Activated CD4-positive, alpha-beta T cell treated with anti-CD3 and anti-CD28 coated beads, Interleukin-2, amount 10 ng/mL, durations not matched to agents 24 days and 14 days (primary cell): ENCODE results near the gene EXOC3L1. TPM values are rescaled to one million over a fixed set of nuclear protein-coding genes. Genes with fewer than 3 reads are reported as not detected.

Experiments
- DNase-seq: peaks from one replicate; pipeline ENCODE4 v3.0.0; 2022
- H3K27ac Mint-ChIP-seq: one replicate; pipeline ENCODE4 v1.8.0; 2022; ENCODE audit warnings: mild to moderate bottlenecking, mixed read lengths
- H3K27me3 Mint-ChIP-seq: one replicate; pipeline ENCODE4 v1.8.0; 2022; ENCODE audit warnings: mixed read lengths
- H3K36me3 Mint-ChIP-seq: one replicate; pipeline ENCODE4 v1.8.0; 2022; ENCODE audit warnings: low read depth, mild to moderate bottlenecking, mixed read lengths
- H3K4me1 Mint-ChIP-seq: one replicate; pipeline ENCODE4 v1.8.0; 2021; ENCODE audit warnings: mixed read lengths
- H3K4me3 Mint-ChIP-seq: one replicate; pipeline ENCODE4 v1.8.0; 2022; ENCODE audit warnings: mild to moderate bottlenecking, moderate library complexity, mixed read lengths
- H3K9me3 Mint-ChIP-seq: one replicate; pipeline ENCODE4 v1.8.0; 2021; ENCODE audit warnings: mixed read lengths
- intact Hi-C: fragments of 100-400 bp; cut with micrococcal nuclease; formaldehyde crosslinking; loops from one replicate; pipeline ENCODE4 v1.15.1; 2023
- total RNA-seq: library from RNA; stranded (reverse); gene quantifications from 2 replicates; pipeline ENCODE4 v1.2.3, GENCODE V29; 2022

The EXOC3L1 gene
- total RNA-seq, 1 donor from 2014 or later, result 0.12 TPM

DNA sequence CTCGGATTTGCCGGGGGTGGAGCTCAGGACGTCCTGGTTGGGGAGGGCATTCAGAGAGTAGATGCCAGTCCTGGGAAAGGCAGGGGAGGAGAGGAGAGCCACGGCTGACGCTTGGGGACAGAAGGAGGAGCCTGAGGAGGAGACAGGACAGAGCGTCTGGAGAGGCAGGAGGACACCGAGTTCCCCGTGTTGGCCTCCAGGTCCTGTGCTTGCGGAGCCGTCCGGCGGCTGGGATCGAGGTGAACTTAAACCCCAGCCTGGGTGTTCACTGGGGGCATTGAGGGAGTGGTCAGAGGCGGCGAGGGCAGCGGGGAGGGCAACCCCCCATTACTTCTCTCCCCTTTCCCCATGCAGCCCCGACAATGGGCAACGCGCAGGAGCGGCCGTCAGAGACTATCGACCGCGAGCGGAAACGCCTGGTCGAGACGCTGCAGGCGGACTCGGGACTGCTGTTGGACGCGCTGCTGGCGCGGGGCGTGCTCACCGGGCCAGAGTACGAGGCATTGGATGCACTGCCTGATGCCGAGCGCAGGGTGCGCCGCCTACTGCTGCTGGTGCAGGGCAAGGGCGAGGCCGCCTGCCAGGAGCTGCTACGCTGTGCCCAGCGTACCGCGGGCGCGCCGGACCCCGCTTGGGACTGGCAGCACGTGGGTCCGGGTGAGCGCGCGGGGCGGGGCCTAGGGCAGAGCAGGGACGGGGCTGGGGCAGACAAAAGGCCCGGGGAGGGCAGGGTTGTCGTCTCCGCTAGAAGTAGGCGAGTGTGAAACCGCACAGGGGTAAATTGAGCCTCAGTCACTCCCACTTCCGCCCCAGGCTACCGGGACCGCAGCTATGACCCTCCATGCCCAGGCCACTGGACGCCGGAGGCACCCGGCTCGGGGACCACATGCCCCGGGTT, 15.9 kb downstream of the EXOC3L1 start:
- peak; percentile 94 for DNase-seq
- peak overlapping the region; percentile 94 for H3K4me3 Mint-ChIP-seq
- H3K27ac Mint-ChIP-seq, result peak overlapping the region; percentile 88
- peaks cover 62% of the 10 kb centered on the region for H3K4me1 Mint-ChIP-seq
- intact Hi-C loops, result loop anchor here (1.0 to 2.0 kb wide), 2 partner anchors 9 to 13 kb away; partner anchors contain the start of gene MATCAP1
- no peaks in the 10 kb centered on the region for H3K9me3 Mint-ChIP-seq
- peaks cover 21% of the 10 kb centered on the region for H3K36me3 Mint-ChIP-seq
- no peaks in the 10 kb centered on the region for H3K27me3 Mint-ChIP-seq

DNA sequence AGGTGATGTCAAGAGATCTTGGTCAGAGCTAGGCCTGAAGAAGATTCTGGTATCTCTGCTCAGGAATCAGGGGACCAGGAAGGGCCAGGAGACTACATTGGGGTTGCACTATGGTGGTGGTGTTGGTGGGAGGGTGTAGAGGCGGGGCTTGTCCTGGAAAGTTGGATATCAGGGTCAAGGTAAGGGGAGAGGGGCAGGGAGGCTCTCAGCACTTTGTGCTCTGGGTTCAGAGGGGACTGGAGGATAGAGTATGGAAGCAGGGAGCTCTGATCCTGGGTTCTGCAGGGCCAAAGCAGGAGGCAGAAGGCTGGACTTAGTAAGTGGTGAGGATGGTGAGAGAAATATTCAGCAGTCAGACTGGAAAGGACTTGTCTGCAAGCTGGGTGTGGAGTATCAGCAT, 16.6 kb downstream of the EXOC3L1 start:
- Mint-ChIP-seq H3K36me3 (peaks cover 21% of the 10 kb centered on the region), H3K9me3 (no peaks in the 10 kb centered on the region), H3K4me1 (peaks cover 61% of the 10 kb centered on the region), H3K4me3 (peak overlapping the region; percentile 94), H3K27ac (peak overlapping the region; percentile 88), H3K27me3 (no peaks in the 10 kb centered on the region)
- intact Hi-C loops, result no loop called here
- DNase-seq, result no peak

GRCh38 chr16:67170949-67171649, 18.8 kb downstream of the EXOC3L1 start:
- peak overlapping the region; percentile 69 for H3K27ac Mint-ChIP-seq
- peaks cover 22% of the 10 kb centered on the region for H3K36me3 Mint-ChIP-seq
- intact Hi-C loops, result loop anchor here (1.0 kb wide), 2 partner anchors 10 to 12 kb away; partner anchors contain the start of gene MATCAP1
- H3K4me3 Mint-ChIP-seq, result peak overlapping the region; percentile 86
- H3K9me3 Mint-ChIP-seq, result no peaks in the 10 kb centered on the region
- peaks cover 64% of the 10 kb centered on the region for H3K4me1 Mint-ChIP-seq
- peaks cover 6% of the 10 kb centered on the region for H3K27me3 Mint-ChIP-seq
- no peak for DNase-seq

DNA sequence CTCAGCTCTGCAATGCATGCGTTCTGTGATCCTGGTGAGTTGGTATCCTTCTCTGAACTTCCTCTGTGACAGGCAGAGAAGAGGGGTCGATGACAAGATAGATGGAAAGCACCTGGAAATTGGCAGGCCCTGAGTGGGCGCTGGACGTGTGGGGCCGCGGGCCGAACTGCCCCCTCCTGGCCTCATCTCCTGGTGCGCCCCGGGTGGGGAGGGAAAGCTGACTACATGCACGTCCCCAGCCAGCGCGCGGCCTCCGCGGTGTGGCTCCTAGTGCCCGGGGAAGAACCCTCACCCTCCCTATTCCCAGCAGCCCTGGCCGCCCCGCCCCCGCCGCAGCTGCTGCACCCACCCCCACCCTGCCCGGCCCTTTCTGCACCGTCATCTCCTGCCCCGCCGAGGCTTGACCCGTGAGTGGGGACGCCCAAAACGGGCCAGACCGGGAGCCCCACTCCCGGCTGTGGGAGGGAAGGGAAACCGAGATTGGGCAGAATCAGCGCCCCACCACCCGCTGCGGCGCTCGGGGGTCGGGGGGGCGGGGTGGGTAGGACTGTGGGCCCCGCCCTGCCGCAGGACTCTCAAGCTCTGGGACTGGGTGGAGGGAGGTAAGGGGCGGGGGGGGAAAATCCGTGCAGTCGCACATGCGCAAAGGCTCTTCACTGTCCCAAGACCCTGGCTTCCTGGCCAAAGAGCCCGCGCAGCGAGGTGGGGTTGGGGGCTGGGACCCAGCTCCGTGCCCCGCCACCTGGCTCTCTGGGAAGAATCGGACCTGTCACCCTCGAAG, 19.6 kb downstream of the EXOC3L1 start, which contains the start of gene NOL3:
Gene NOL3 (plus strand): TSS at position 371 of the 781 bp plus-strand sequence.
- DNase-seq, result peak; percentile 92
- peaks cover 61% of the 10 kb centered on the region for H3K4me1 Mint-ChIP-seq
- peaks cover 8% of the 10 kb centered on the region for H3K27me3 Mint-ChIP-seq
- H3K36me3 Mint-ChIP-seq, result peaks cover 20% of the 10 kb centered on the region
- intact Hi-C loops, result loop anchor here (1.0 kb wide), 2 partner anchors 9 to 13 kb away; partner anchors contain the start of gene MATCAP1
- peak within 1 kb of the TSS; percentile 90 for H3K27ac Mint-ChIP-seq
- no peaks in the 10 kb centered on the region for H3K9me3 Mint-ChIP-seq
- peak within 1 kb of the TSS; percentile 86 for H3K4me3 Mint-ChIP-seq

- peaks cover 61% of the 10 kb centered on the region for H3K4me1 Mint-ChIP-seq
- no peaks in the 10 kb centered on the region for H3K9me3 Mint-ChIP-seq
- peaks cover 13% of the 10 kb centered on the region for H3K27me3 Mint-ChIP-seq
- intact Hi-C loops, result loop anchor here (1.0 kb wide), 2 partner anchors 8 to 14 kb away; partner anchors contain the start of gene MATCAP1
- DNase-seq, result peak; percentile 86
- H3K27ac Mint-ChIP-seq, result peak overlapping the region; percentile 90
- peak overlapping the region; percentile 86 for H3K4me3 Mint-ChIP-seq
- H3K36me3 Mint-ChIP-seq, result peaks cover 23% of the 10 kb centered on the region
Observed at GRCh38 chr16:67169642-67170167, 20.2 kb downstream of the EXOC3L1 start.

GRCh38 chr16:67169011-67169451, 20.9 kb downstream of the EXOC3L1 start:
- Mint-ChIP-seq H3K27ac (peak overlapping the region; percentile 25), H3K27me3 (peaks cover 13% of the 10 kb centered on the region), H3K36me3 (peaks cover 26% of the 10 kb centered on the region), H3K9me3 (no peaks in the 10 kb centered on the region), H3K4me1 (peaks cover 63% of the 10 kb centered on the region), H3K4me3 (peak overlapping the region; percentile 86)
- intact Hi-C loops, result no loop called here
- DNase-seq, result no peak

GRCh38 chr16:67167588-67167987, 22.3 kb downstream of the EXOC3L1 start:
- H3K36me3 Mint-ChIP-seq, result peaks cover 22% of the 10 kb centered on the region
- H3K4me3 Mint-ChIP-seq, result peak overlapping the region; percentile 8
- peak overlapping the region; percentile 34 for H3K27ac Mint-ChIP-seq
- H3K9me3 Mint-ChIP-seq, result no peaks in the 10 kb centered on the region
- peaks cover 54% of the 10 kb centered on the region for H3K4me1 Mint-ChIP-seq
- peaks cover 13% of the 10 kb centered on the region for H3K27me3 Mint-ChIP-seq
- DNase-seq, result no peak
- intact Hi-C loops, result no loop called here

DNA sequence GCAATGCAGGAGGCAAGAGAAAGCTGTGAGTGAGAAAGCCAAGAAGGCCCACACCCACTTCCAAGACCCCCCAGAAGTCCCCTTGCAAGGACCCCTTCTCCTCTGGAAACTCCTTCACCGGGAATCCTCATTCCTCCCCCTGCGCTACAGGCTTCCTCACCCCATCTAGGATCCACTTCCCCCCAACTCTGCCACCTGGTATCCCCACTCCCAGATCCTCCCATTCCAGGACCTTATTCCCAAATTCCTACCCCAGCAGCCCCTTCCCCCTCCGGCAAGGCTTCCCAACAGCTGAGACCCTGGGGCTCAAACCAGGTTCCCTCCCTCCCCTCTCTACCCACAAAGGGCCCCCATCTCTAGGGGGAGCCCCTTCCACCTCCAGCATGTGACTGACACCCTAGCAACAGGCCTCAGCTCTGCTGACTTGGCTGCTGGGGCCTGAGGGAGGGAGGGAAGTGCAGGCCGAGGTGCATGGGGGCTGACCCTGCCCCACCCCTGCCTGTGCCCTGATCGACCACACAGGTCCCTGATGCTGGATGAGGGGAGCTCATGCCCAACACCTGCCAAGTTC, 23.3 kb downstream of the EXOC3L1 start:
- peaks cover 28% of the 10 kb centered on the region for H3K36me3 Mint-ChIP-seq
- intact Hi-C loops, result no loop called here
- peaks cover 13% of the 10 kb centered on the region for H3K27me3 Mint-ChIP-seq
- peaks cover 57% of the 10 kb centered on the region for H3K4me1 Mint-ChIP-seq
- peak overlapping the region; percentile 70 for H3K4me3 Mint-ChIP-seq
- peak; percentile 64 for DNase-seq
- no peaks in the 10 kb centered on the region for H3K9me3 Mint-ChIP-seq
- peak overlapping the region; percentile 40 for H3K27ac Mint-ChIP-seq

DNA sequence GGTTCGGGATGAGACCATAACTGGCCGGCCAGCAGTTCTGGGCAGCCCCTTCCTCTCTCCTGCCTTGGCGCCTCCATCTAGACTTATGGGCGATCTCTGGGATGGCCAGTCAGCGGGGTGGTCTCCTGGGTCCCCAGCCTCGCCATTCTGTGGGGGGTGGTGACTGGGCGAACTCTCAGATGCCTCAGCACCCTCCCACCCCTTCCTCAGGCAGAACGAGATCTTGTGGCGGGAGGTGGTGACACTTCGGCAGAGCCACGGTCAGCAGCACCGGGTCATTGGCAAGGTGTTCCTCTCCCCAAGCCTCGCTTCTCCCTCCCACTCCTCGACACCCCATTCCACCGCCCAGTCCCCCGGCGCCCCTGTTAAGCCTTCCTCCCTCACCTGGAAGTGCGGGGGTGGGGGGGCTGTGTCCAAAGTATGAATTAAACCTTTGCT, 23.8 kb downstream of the EXOC3L1 start:
- H3K27me3 Mint-ChIP-seq, result peaks cover 13% of the 10 kb centered on the region
- H3K4me1 Mint-ChIP-seq, result peaks cover 54% of the 10 kb centered on the region
- H3K9me3 Mint-ChIP-seq, result no peaks in the 10 kb centered on the region
- intact Hi-C loops, result no loop called here
- peaks cover 31% of the 10 kb centered on the region for H3K36me3 Mint-ChIP-seq
- peak overlapping the region; percentile 70 for H3K4me3 Mint-ChIP-seq
- DNase-seq, result no peak
- H3K27ac Mint-ChIP-seq, result no peak overlapping the region

- Mint-ChIP-seq H3K27me3 (peaks cover 13% of the 10 kb centered on the region), H3K36me3 (peaks cover 34% of the 10 kb centered on the region), H3K4me1 (peaks cover 50% of the 10 kb centered on the region), H3K4me3 (peak overlapping the region; percentile 69), H3K9me3 (no peaks in the 10 kb centered on the region), H3K27ac (peak overlapping the region; percentile 15)
- peak; percentile 67 for DNase-seq
- intact Hi-C loops, result no loop called here
Observed at GRCh38 chr16:67165121-67166078, 24.5 kb downstream of the EXOC3L1 start.

- peak within 1 kb of the TSS; percentile 67 for H3K27ac Mint-ChIP-seq
- peaks cover 34% of the 10 kb centered on the region for H3K36me3 Mint-ChIP-seq
- H3K9me3 Mint-ChIP-seq, result no peaks in the 10 kb centered on the region
- H3K4me1 Mint-ChIP-seq, result peaks cover 45% of the 10 kb centered on the region
- peak within 1 kb of the TSS; percentile 75 for H3K4me3 Mint-ChIP-seq
- peak; percentile 80 for DNase-seq
- H3K27me3 Mint-ChIP-seq, result peaks cover 13% of the 10 kb centered on the region
- intact Hi-C loops, result no loop called here
Observed at GRCh38 chr16:67164599-67165061, 25.3 kb downstream of the EXOC3L1 start, which contains the start of gene HSF4. Gene HSF4, plus strand, starts transcription at chr16:67164745. Its CDS starts 67 bp downstream, at chr16:67164812.
